Stimulated activated CD8-positive, alpha-beta memory T cell treated with anti-CD3 and anti-CD28 coated beads, Interleukin-12 subunit alpha, Interleukin-12 subunit beta, amount 100 ng/mL, for 24 hours (primary cell): ENCODE results near the gene DNMT1.
"Not testable (repeated sequence)": the region's sequence is repeated elsewhere in the genome, so short reads cannot be mapped to it uniquely, and the experiment has no call there.

ENCODE experiments used
- DNase-seq: peaks from one replicate; pipeline ENCODE4 v3.0.0-alpha.2; 2020; ENCODE audit errors: extremely low read depth

DNMT1 gene

DNA sequence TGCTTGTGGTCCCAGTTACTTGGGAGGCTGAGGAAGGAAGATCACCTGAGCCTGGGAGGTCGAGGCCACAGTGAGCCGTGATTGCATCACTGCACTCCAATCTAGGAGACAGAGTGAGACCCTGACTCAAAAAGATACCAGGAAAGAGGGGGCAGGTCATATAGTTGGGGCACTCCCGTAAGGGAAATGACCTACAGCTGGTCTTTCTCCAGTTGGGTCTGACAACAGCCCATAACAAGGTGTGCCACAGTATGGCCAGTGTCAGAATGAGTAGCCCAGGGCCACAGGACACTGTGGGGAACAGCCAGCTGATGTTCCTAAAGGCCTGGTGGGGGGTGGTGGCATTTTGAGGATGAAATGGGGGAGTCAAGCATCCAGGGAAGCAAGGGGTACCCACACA lies 10.8 kb downstream of the DNMT1 start:
- no peak for DNase-seq

DNA sequence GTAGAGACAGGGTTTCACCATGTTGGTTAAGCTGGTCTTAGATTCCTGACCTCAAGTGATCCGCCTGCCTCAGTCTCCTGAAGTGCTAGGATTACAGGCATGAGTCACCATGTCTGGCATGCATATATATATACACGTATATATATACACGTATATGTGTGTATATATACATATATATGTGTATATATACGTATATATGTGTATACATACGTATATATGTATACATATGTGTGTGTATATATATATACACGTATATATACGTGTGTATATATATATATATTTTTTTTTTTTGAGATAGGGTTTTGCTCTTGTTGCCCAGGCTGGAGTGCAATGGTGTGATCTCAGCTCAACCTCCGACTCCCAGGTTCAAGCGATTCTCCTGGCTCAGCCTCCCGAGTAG lies 11.9 kb downstream of the DNMT1 start:
- DNase-seq, result no peak

DNA sequence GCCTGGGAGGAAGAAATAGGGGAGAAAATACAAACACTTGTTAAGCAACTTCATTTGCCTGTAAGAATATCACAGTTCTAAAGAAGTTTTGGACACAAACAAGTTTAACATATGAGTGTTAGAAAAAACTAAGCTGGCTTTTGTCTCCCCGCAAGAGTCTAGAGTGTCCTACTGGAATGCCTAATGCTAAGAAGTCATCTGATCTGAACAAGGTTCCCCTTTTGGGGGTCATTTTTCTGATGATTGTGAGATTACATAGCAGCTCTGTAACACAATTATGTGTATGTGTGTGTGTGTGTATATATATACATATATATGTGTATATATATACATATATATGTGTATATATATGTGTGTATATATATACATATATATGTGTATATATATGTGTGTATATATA lies 12.7 kb downstream of the DNMT1 start:
- no peak for DNase-seq

DNA sequence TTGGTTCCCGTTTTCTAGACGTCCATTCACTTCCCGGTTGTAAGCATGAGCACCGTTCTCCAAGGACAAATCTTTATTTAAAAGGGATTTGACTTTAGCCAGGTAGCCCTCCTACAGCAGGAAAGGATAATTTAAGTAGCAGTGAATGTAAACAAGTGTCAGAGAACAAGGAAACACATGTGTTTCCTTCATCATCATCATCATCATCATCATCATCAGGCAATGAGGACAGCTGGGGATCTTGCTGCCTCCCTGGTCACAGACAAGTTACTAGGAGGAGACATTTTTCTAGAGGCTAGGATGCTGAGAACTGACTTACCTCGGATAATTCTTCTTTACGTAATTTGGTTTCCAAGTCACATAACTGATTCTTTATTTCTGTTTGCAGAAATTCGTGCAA lies 14.3 kb downstream of the DNMT1 start:
- DNase-seq, result no peak

DNA sequence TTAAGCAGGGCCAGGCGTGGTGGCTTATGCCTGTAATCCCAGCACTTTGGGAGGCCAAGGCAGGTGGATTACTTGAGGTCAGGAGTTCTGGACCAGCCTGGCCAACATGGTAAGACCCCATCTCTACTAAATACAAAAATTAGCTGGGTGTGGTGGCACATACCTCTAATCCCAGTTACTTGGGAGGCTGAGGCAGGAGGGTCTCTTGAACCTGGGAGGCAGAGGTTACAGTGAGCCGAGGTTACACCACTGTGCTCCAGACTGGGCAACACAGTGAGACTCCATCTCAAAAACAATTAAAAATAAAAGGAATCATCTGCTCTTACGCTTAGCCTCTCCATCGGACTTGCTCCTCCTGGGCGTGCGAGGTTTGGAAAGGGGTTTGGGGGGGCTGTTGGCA lies 14.7 kb downstream of the DNMT1 start:
- not testable (repeated sequence) for DNase-seq

DNA sequence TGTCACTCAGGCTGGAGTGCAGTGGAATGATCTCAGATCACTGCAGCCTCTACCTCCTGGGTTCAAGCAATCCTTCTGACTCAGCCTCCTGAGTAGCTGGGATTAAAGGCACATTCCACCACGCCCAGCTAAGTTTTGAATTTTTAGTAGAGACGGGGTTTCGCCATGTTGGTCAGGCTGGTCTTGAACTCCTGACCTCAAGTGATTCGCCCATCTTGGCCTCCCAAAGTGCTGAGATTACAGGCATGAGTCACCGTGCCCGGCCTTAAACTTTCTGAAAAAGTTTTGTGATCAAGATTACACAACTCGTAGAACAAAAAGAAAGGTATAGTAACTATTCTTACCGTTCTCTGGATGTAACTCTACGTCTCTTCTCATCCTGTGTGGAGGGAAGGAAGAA lies 21.2 kb downstream of the DNMT1 start:
- no peak for DNase-seq

DNA sequence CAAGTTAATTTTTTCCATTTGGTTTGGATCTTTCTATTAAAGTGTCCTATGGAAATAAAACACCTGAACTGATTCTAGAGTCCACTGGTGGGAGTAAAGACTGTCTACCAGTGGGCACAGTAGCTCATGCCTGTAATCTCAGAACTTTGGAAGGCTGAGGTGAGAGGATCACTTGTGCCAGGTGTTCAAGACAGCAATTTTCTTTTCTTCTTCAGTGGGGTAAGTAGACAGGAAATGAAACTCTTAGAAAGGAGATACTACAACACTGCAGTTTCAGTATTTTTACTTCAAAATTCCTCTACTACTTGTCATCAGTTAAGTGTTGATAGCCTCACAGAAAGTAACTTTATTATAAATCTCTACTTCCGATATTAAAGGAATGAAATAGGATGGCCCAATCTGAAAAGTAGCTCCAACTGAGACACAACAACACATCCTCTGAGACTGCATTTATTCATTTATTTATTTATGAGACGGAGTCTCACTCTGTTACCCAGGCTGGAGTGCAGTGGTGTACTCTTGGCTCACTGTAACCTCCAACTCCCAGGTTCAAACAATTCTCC lies 26.3 kb downstream of the DNMT1 start:
- DNase-seq, result no peak

DNA sequence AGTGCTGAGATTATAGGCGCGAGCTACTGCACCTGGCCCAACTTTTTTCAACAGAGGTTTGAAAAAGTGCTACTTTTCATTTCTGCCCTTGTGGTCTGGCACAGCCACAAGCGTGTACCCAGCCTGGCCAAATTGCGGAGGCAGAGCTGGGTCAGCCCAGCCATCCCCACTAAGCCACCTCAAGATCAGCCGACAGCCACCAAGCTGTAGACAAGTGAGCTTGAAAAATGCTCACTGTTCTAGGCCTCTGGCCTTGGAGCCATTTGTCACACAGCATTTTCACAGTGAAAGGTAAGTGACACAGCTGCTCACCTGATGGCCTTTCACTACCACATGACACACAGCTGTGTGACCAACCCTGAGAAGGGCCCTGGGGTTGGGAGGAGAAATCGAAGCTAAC lies 27.3 kb downstream of the DNMT1 start:
- DNase-seq, result no peak

DNA sequence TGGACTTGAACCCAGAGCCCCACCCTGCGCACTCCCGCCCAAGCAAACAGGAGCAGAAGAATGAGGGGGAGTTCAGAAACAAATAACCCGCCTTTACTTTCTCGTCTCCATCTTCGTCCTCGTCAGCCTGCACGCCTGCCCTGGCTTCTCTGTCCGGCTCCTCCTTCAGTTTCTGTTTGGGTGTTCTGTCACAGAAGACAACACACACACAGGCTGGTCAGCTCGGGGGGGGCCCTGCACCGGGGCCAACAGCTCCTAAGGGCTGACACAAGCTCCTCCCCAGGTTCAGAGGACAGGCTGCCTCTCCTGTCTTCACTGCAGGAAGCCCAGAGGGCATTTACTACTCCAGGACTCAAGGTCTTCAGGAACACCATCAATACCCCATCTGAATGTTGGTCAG lies 28.3 kb downstream of the DNMT1 start:
- DNase-seq, result not testable (repeated sequence)

DNA sequence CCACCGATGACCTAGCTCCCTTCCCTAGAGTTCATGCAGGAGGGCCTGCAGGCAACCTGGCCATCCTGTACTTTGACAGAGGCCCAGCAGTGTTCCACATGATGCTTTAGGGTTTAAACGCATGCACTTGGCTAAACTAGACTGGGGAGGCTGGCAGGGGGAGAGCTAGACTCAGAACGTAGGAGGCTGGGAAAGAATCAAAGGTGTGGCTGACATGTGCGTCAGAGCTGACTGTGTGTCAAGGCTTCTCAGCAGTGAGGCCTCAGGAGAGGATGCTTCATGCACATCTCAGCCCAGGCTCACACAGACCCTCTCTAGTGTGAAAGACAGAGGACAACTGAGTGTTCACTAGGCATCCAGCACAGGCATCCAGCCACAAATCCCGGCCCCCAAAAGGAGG lies 28.7 kb downstream of the DNMT1 start:
- DNase-seq, result no peak

DNA sequence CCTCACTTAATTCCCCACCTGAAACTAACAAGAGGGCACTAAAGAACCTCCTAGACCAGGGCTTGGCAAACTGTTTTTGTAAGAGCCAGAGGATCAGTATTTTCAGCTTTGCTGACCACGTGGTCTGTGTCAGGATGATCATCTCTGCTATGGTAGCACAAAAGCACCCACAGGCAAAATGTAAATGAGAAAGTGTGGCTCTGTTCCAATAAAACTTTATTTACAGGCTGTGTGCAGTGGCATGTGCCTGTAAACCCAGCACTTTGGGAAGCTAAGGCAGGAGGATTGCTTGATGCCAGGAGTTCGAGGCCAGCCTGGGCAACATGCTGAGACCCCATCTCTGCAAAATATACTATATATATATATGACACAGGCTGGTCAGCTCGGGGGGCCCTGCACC lies 31.2 kb downstream of the DNMT1 start:
- DNase-seq, result no peak

DNA sequence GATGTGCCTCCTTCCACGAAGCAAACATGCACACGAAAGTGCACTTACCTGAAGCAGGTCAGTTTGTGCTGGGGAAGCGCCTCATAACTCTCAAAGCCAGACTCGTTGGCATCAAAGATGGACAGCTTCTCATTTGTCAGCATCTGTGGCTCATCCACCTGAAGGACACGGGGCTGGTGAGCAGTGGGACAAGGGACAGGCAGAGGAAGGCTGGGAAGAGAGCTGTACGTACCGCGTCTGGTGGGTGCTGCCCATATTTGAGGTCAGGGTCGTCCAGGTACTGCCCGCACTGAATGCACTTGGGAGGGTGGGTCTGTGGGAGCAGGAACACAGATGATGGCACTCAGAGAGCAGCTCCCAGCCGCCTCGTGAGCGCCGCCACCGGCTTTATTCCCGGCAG lies 35.1 kb downstream of the DNMT1 start:
- DNase-seq, result no peak

DNA sequence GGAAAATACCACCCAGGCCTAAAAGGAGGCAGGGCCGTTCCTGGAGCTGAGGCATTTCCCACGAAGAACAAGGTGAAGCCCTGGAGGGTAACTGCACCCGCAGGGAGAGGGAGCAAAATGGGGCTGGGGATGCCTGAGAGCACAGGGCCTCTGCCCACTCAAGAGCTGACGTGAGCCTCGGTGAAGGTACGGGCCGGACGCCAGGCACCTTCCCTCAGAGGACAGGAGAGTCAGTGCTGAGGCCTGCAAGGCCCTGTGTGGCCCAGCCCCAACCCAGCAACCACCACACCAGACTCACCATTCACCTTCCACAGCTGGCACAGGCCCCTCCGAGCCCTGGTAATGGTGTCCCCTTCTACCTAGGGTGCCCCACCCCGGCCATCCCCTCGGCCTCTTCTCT lies 36.3 kb downstream of the DNMT1 start:
- no peak for DNase-seq

DNA sequence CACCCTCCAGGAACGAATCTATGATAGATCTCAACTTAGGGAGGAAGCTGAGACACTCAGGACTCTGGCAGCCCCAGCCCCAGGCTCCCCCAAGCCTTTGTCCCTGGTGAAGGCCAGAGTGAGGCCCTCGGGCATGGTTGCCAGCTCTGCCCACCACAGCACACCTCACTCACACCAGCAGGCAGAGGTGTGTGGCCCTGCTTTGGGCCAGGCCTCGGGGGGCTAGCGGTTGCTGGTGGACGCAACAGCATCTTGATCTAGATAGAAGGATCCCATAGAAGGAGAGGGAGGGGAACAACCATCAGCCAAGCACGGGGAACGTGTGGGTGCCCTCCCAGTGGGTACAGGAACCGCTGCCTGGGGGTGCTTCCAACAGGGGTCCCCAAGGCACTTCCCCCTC lies 36.7 kb downstream of the DNMT1 start:
- no peak for DNase-seq

DNA sequence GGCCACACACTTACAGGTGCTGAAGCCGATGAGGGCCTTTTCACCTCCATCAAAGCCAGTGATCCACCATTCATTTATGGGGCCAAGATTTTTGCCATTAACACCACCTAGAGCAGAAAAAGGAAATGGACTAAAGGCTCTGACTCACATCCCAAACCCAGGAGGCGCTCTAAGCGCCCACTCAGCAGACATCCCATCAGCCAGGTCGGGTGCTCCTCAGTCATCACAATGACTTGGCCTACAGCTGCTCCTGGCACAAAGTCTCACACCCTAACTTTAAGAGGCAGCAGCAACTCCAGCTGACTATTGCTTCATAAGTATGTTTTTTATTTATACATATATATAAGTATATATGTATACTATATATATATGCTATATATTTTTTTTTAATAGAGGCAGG lies 38.9 kb downstream of the DNMT1 start:
- no peak for DNase-seq

DNA sequence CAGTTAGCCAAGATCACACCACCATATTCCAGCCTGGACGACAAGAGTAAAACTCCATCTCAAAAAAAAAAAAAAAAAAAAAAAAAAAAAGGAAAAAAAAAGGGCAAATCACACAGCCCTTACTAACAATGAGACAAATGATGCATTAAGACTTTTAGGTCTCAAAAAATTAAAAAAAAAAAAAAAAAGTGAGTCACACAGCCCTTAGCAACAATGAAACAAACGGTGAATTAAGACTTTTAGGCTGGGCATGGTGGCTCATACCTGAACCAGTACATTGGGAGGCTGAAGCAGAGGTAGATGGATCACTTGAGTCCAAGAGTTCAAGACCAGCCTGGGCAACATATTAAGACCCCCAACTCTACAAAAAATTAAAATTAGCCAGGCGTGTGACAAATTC lies 42.7 kb downstream of the DNMT1 start:
- DNase-seq, result no peak

DNA sequence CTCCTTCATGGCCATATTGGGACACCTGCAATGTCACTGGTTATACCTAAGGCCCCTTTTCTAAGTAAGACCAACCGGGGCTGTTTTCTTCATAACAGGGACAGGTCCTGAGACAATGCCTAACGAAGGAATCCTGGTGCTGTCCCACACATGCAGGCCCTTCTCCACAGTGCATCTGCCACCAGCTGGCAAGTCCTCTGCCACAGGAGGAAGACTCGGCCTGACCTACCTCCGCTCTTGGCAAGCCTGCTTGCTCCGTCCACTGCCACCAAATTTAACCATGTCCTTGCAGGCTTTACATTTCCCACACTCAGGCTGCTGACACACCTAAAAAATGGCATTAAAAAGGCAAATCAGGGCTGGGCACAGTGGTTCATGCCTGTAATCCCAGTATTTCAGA lies 43.2 kb downstream of the DNMT1 start:
- no peak for DNase-seq

DNA sequence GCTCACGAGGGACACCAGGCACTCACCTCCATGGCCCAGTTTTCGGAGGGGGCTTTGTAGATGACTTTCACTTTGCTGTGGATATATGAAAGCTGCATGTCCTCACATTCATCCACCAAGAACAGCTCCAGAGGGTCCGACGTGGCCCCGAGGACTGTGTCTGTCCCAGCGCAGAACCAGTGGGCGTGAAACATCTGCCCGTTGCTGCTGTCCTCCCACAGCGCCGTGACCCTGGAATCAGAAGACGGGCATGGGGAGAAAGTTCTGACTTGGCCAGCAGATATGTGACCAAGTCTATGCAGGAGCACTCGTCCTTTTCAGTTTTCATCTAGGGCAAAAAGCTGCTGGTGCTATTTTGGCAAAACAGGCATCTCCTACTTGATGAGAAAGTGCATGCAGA lies 45.3 kb downstream of the DNMT1 start:
- DNase-seq, result no peak

DNA sequence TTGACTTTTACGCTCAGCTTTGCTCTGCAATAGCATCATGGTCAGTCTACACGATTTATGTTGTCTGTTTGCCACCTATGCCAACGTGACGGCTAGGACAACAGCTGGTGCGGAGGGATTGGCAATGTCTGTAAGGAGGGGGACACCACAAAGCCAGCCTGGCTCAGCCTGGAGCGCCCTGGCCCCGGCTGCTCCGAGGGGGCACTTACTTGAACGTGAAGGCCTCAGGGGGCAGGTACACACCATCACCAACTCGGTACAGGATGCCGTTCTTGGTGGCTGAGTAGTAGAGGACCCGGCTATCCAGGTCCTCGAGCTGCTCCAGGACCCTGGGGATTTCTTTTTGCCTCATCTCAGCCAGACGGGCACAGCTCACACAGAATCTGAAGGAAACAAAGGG lies 48.6 kb downstream of the DNMT1 start:
- DNase-seq, result no peak

DNA sequence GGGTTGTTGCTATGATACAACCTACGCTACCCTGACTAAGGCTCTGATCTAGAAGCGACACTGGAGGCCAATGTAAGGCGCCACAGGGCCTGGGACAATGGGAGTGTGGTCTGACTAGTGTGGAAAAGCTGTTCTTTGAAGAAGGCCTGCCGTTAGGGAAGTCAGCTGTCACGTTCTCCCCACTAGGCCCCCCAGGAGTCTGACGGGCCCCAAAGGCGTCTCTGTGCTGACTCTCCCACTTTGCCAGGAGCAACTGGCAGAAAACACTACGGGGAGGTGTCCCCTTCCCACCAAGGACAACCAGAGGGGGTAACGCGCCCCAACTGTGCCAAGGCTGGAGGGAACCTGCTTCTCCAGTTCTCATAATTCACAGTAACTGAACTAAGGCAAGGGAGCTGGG lies 49.7 kb downstream of the DNMT1 start:
- no peak for DNase-seq

DNA sequence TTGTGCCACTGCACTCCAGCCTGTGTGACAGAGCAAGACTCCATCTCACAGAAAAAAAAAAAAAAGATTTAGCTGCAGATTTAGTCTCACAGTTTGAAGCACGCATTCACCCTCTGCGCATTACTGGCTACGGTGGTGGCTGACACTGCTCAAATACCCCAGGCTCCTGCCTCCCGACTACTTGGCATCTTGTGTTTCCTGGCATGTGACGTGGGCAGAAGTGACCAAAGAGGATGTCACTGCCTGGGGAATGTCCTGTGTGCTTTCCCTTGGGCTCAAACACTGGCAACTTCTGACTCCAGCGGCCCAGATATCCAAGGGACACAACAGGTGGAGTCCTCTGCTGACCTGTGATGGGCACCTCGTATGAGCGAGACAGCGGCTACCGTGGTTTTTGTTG lies 50.4 kb downstream of the DNMT1 start:
- DNase-seq, result no peak

DNA sequence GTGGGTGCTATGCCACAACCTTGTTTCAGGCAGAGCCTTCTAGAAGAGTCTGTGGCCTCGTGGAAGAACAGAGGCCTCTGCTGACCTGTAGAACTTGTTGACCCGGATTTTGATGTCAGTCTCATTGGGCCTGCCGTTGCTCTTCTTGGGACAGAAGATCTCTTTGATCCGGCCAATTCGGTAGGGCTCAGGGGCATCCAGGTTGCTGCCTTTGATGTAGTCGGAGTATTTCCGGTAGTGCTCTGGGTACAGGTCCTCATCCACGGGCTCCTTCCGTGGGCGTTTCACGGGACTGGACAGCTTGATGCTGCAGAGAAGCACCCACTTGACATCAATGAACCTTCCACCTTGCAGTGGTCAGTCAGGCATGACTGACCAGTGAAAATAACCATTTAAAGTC lies 51.1 kb downstream of the DNMT1 start:
- DNase-seq, result no peak

DNA sequence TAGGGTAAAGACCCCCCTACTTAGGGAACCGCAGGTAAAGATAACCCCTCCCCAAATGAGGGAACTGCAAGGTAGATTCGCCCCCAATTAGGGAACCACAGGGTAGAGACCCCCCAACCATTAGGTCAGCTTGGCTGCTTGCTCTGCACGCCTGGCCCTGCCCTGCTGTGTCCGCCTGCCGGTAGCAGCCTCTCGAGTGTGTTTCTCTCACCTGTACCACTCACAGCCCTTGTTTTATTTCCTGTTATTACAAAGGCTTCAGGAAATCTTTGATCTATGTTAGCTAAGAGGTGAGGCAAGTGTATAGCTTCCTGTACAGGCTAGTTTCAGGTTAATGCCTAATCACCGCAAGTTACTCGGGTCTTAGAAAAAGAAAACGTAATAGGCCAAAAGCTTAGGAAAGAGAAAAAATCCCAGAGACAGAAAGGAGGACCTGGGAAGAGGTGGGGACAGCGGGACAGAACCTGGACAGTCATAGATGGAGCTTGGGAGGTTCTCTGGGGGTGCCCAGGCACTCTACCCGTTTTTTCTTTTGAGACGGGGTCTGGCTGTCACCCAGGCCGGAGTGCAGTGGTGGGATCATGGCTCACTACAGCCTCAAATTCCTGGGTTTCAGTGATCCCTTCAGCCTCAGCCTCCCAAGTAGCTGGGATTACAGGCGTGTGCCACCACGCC lies 51.9 kb downstream of the DNMT1 start:
- DNase-seq, result no peak

DNA sequence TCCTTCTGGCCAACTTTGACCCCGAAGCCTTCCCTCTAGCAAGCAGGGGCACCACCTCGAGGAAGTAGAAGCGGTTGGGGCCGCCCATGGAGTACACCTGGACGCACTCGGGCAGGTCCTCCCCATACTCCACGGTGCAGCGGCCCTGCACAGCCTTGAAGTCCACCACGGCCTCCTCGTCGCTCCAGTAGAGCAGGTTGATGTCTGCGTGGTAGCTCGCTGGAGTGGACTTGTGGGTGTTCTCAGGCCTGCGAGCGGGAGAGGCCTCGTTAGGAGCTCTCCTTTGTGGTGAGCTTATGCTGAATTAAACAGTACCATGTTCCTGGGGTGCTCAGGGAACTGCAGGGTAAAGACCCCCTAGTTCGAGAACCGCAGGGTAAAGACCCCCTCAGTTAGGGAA lies 52.8 kb downstream of the DNMT1 start:
- DNase-seq, result no peak
